ENCODE data around the gene NRTN.

- TF ChIP-seq, protein P1, sequence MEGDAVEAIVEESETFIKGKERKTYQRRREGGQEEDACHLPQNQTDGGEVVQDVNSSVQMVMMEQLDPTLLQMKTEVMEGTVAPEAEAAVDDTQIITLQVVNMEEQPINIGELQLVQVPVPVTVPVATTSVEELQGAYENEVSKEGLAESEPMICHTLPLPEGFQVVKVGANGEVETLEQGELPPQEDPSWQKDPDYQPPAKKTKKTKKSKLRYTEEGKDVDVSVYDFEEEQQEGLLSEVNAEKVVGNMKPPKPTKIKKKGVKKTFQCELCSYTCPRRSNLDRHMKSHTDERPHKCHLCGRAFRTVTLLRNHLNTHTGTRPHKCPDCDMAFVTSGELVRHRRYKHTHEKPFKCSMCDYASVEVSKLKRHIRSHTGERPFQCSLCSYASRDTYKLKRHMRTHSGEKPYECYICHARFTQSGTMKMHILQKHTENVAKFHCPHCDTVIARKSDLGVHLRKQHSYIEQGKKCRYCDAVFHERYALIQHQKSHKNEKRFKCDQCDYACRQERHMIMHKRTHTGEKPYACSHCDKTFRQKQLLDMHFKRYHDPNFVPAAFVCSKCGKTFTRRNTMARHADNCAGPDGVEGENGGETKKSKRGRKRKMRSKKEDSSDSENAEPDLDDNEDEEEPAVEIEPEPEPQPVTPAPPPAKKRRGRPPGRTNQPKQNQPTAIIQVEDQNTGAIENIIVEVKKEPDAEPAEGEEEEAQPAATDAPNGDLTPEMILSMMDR (conservative IDR thresholded peaks at IDR 0.05; ENCODE audit: low read depth, low read length): no peak
- TF ChIP-seq, protein P2, sequence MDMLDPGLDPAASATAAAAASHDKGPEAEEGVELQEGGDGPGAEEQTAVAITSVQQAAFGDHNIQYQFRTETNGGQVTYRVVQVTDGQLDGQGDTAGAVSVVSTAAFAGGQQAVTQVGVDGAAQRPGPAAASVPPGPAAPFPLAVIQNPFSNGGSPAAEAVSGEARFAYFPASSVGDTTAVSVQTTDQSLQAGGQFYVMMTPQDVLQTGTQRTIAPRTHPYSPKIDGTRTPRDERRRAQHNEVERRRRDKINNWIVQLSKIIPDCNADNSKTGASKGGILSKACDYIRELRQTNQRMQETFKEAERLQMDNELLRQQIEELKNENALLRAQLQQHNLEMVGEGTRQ (IDR thresholded peaks at IDR 0.05; ENCODE audit: low read depth, low read length): no peak
- TF ChIP-seq RAD21 (IDR thresholded peaks at IDR 0.05; ENCODE audit: low read length) (no peak), ELK1 (IDR thresholded peaks at IDR 0.05; ENCODE audit: borderline replicate concordance, low read depth, low read length) (no peak), RFX5 (IDR thresholded peaks at IDR 0.05; ENCODE audit: low read depth, low read length) (no peak), MAZ (IDR thresholded peaks at IDR 0.05; ENCODE audit: borderline replicate concordance, low read depth, low read length) (no peak)
Measured at GRCh38 chr19:5792224-5792623, 12.6 kb upstream of the NRTN start.

Data from IMR-90 (cell line).